SH-SY5Y (cell line): ENCODE measurements around the gene DOCK4.

ENCODE experiments used
- GATA2 ChIP-seq: IDR thresholded peaks from 2 replicates; pipeline ENCODE4 v1.6.1; 2011; ENCODE audit warnings: mild to moderate bottlenecking, low read depth, low read length
- GATA3 ChIP-seq: IDR thresholded peaks from 2 replicates; pipeline ENCODE4 v1.6.1; 2011; ENCODE audit warnings: low read depth, mild to moderate bottlenecking, low read length, moderate library complexity

- TF ChIP-seq GATA3 = no peak
- TF ChIP-seq GATA2 = no peak
Observed at GRCh38 chr7:111730057-111730456, 476.1 kb downstream of the DOCK4 start.
